ENCODE data around the gene ABL2.
"Not testable (repeated sequence)": the region's sequence is repeated elsewhere in the genome, so short reads cannot be mapped to it uniquely, and the experiment has no call there.

ABL2 gene

GRCh38 chr1:179135707-179136106 lies 93.8 kb downstream of the ABL2 start:
- not testable (repeated sequence) for DNase-seq (ENCODE audit: low read depth in 2 of 2)

GRCh38 chr1:179135168-179135567 lies 94.3 kb downstream of the ABL2 start:
- not testable (repeated sequence) for DNase-seq (ENCODE audit: low read depth in 2 of 2)

GRCh38 chr1:179129702-179130473 lies 99.6 kb downstream of the ABL2 start:
- DNase-seq (ENCODE audit: low read depth in 2 of 2) = no peak

- no peak for DNase-seq (ENCODE audit: low read depth in 2 of 2)
Measured at GRCh38 chr1:179128520-179128919, 101.0 kb downstream of the ABL2 start.

- no peak for DNase-seq (ENCODE audit: low read depth in 2 of 2)
Measured at GRCh38 chr1:179127163-179127895, 102.1 kb downstream of the ABL2 start.

GRCh38 chr1:179126338-179127060 lies 103.0 kb downstream of the ABL2 start:
- no peak for DNase-seq (ENCODE audit: low read depth in 2 of 2)

GRCh38 chr1:179124873-179125272 lies 104.6 kb downstream of the ABL2 start:
- no peak for DNase-seq (ENCODE audit: low read depth in 2 of 2)

GRCh38 chr1:179121159-179121938 lies 108.1 kb downstream of the ABL2 start:
- peak in 1 of 2 experiments; percentile 38 for DNase-seq (ENCODE audit: low read depth in 2 of 2)

- DNase-seq (ENCODE audit: low read depth in 2 of 2) = no peak
Measured at GRCh38 chr1:179120736-179121135, 108.7 kb downstream of the ABL2 start.

- DNase-seq (ENCODE audit: low read depth in 2 of 2) = no peak
Measured at GRCh38 chr1:179119513-179119912, 110.0 kb downstream of the ABL2 start.

GRCh38 chr1:179115181-179115580 lies 114.3 kb downstream of the ABL2 start:
- DNase-seq (ENCODE audit: low read depth in 2 of 2) = no peak

- no peak for DNase-seq (ENCODE audit: low read depth in 2 of 2)
Measured at GRCh38 chr1:179108644-179109043, 120.8 kb downstream of the ABL2 start.

- DNase-seq (ENCODE audit: low read depth in 2 of 2) = no peak
Measured at GRCh38 chr1:179107706-179108629, 121.5 kb downstream of the ABL2 start.

- DNase-seq (ENCODE audit: low read depth in 2 of 2) = no peak
Measured at GRCh38 chr1:179105393-179105792, 124.1 kb downstream of the ABL2 start.

GRCh38 chr1:179104611-179105250 lies 124.7 kb downstream of the ABL2 start:
- no peak for DNase-seq (ENCODE audit: low read depth in 2 of 2)

GRCh38 chr1:179103999-179104398 lies 125.5 kb downstream of the ABL2 start:
- no peak for DNase-seq (ENCODE audit: low read depth in 2 of 2)

GRCh38 chr1:179101566-179101965 lies 127.9 kb downstream of the ABL2 start:
- DNase-seq (ENCODE audit: low read depth in 2 of 2) = no peak

GRCh38 chr1:179099891-179100290 lies 129.6 kb downstream of the ABL2 start:
- no peak for DNase-seq (ENCODE audit: low read depth in 2 of 2)

GRCh38 chr1:179095924-179096323 lies 133.6 kb downstream of the ABL2 start:
- DNase-seq (ENCODE audit: low read depth in 2 of 2) = no peak

GRCh38 chr1:179095377-179095776 lies 134.1 kb downstream of the ABL2 start:
- DNase-seq (ENCODE audit: low read depth in 2 of 2) = no peak
